IPS DF 6.9 (cell line): Measurements from ENCODE around the gene QPCT.

ENCODE experiments used
- DNase-seq: peaks from one replicate; pipeline ENCODE4 v3.0.0-alpha.2; 2013; ENCODE audit warnings: low read depth, low spot score
- H3K27ac ChIP-seq: one replicate; pipeline ENCODE4 v1.5.1; 2013; ENCODE audit warnings: low read length, control low read depth
- H3K27me3 ChIP-seq: 2 replicates; pipeline ENCODE4 v1.6.1; 2013; ENCODE audit warnings: mild to moderate bottlenecking, low read length; ENCODE audit not compliant: control insufficient read depth, insufficient read depth
- H3K36me3 ChIP-seq: 2 replicates; pipeline ENCODE4 v1.6.1; 2013; ENCODE audit warnings: low read length; ENCODE audit not compliant: control insufficient read depth, insufficient read depth
- H3K4me1 ChIP-seq: 2 replicates; pipeline ENCODE4 v1.6.1; 2013; ENCODE audit warnings: low read length; ENCODE audit not compliant: control insufficient read depth, insufficient read depth
- H3K4me3 ChIP-seq: 2 replicates; pipeline ENCODE4 v1.5.1; 2013; ENCODE audit warnings: mild to moderate bottlenecking, low read length
- H3K9me3 ChIP-seq: 2 replicates; pipeline ENCODE4 v1.6.1; 2013; ENCODE audit warnings: low read length, inconsistent platforms; ENCODE audit not compliant: control insufficient read depth, insufficient read depth
- WGBS: extraction: QIAGEN DNeasy Blood & Tissue Kit; methylation state at CpG from one replicate; pipeline ENCODE4 v1.1.7; 2013; ENCODE audit warnings: mixed read lengths, missing lambda C conversion rate; ENCODE audit not compliant: insufficient read length, insufficient coverage; 5-methylcytosine and 5-hydroxymethylcytosine counted together

Gene QPCT

GRCh38 chr2:37389989-37390765, 45.7 kb downstream of the QPCT start:
- Histone ChIP-seq H3K27me3 (no peaks in the 10 kb centered on the region), H3K27ac (no peak overlapping the region), H3K4me3 (no peak overlapping the region), H3K36me3 (no peaks in the 10 kb centered on the region), H3K4me1 (no peaks in the 10 kb centered on the region), H3K9me3 (no peaks in the 10 kb centered on the region)
- no CpG with 5 or more reads among the region's 5 CpGs for WGBS
- no peak for DNase-seq

- no CpG with 5 or more reads among the region's 2 CpGs for WGBS
- Histone ChIP-seq H3K4me3 (no peak overlapping the region), H3K27ac (no peak overlapping the region), H3K27me3 (no peaks in the 10 kb centered on the region), H3K4me1 (no peaks in the 10 kb centered on the region), H3K9me3 (no peaks in the 10 kb centered on the region), H3K36me3 (no peaks in the 10 kb centered on the region)
- no peak for DNase-seq
These were observed 46.3 kb downstream of the QPCT start for GRCh38 chr2:37390777-37391176.

- Histone ChIP-seq H3K9me3 (no peaks in the 10 kb centered on the region), H3K4me3 (no peak overlapping the region), H3K36me3 (no peaks in the 10 kb centered on the region), H3K27me3 (no peaks in the 10 kb centered on the region), H3K27ac (no peak overlapping the region), H3K4me1 (no peaks in the 10 kb centered on the region)
- no peak for DNase-seq
- WGBS: no CpG with 5 or more reads among the region's 8 CpGs
These were observed 47.3 kb downstream of the QPCT start for GRCh38 chr2:37391711-37392110.

- no peak overlapping the region for H3K27ac ChIP-seq
- DNase-seq: no peak
- H3K36me3 ChIP-seq: no peaks in the 10 kb centered on the region
- no peaks in the 10 kb centered on the region for H3K9me3 ChIP-seq
- H3K4me1 ChIP-seq: no peaks in the 10 kb centered on the region
- H3K4me3 ChIP-seq: no peak overlapping the region
- WGBS: no CpG with 5 or more reads among the region's 2 CpGs
- no peaks in the 10 kb centered on the region for H3K27me3 ChIP-seq
These were observed 48.0 kb downstream of the QPCT start for GRCh38 chr2:37392428-37392827.

- H3K36me3 ChIP-seq: no peaks in the 10 kb centered on the region
- H3K27me3 ChIP-seq: no peaks in the 10 kb centered on the region
- H3K27ac ChIP-seq: no peak overlapping the region
- no peak for DNase-seq
- no peaks in the 10 kb centered on the region for H3K4me1 ChIP-seq
- H3K9me3 ChIP-seq: no peaks in the 10 kb centered on the region
- WGBS: no CpG with 5 or more reads among the region's 1 CpG
- no peak overlapping the region for H3K4me3 ChIP-seq
These were observed 49.8 kb downstream of the QPCT start for GRCh38 chr2:37394263-37394662.

- no CpG with 5 or more reads among the region's 9 CpGs for WGBS
- DNase-seq: no peak
- Histone ChIP-seq H3K27ac (no peak overlapping the region), H3K4me1 (no peaks in the 10 kb centered on the region), H3K27me3 (no peaks in the 10 kb centered on the region), H3K9me3 (no peaks in the 10 kb centered on the region), H3K36me3 (no peaks in the 10 kb centered on the region), H3K4me3 (no peak overlapping the region)
These were observed 50.5 kb downstream of the QPCT start for GRCh38 chr2:37394796-37395555.

- Histone ChIP-seq H3K36me3 (no peaks in the 10 kb centered on the region), H3K4me3 (no peak overlapping the region), H3K4me1 (no peaks in the 10 kb centered on the region), H3K27me3 (no peaks in the 10 kb centered on the region), H3K9me3 (no peaks in the 10 kb centered on the region), H3K27ac (no peak overlapping the region)
- no peak for DNase-seq
- no CpG with 5 or more reads among the region's 1 CpG for WGBS
These were observed 52.6 kb downstream of the QPCT start for GRCh38 chr2:37396890-37397565.

- no peaks in the 10 kb centered on the region for H3K27me3 ChIP-seq
- no CpG with 5 or more reads among the region's 1 CpG for WGBS
- no peaks in the 10 kb centered on the region for H3K36me3 ChIP-seq
- DNase-seq: no peak
- H3K4me3 ChIP-seq: no peak overlapping the region
- H3K9me3 ChIP-seq: no peaks in the 10 kb centered on the region
- H3K4me1 ChIP-seq: no peaks in the 10 kb centered on the region
- H3K27ac ChIP-seq: no peak overlapping the region
These were observed 54.6 kb downstream of the QPCT start for GRCh38 chr2:37398990-37399389.

- DNase-seq: no peak
- H3K27ac ChIP-seq: no peak overlapping the region
- no CpG with 5 or more reads among the region's 4 CpGs for WGBS
- H3K4me1 ChIP-seq: no peaks in the 10 kb centered on the region
- H3K9me3 ChIP-seq: no peaks in the 10 kb centered on the region
- no peak overlapping the region for H3K4me3 ChIP-seq
- H3K36me3 ChIP-seq: no peaks in the 10 kb centered on the region
- H3K27me3 ChIP-seq: no peaks in the 10 kb centered on the region
These were observed 55.6 kb downstream of the QPCT start for GRCh38 chr2:37400041-37400440.

- DNase-seq: no peak
- H3K27ac ChIP-seq: no peak overlapping the region
- no peaks in the 10 kb centered on the region for H3K4me1 ChIP-seq
- no peaks in the 10 kb centered on the region for H3K36me3 ChIP-seq
- no peak overlapping the region for H3K4me3 ChIP-seq
- 100% methylated on average over 1 of the region's 6 CpGs for WGBS
- H3K27me3 ChIP-seq: no peaks in the 10 kb centered on the region
- H3K9me3 ChIP-seq: no peaks in the 10 kb centered on the region
These were observed 58.2 kb downstream of the QPCT start for GRCh38 chr2:37402636-37403035.
